ENCODE data around the gene CSRP3. TPM values are rescaled to one million over a fixed set of nuclear protein-coding genes. Genes with fewer than 3 reads are reported as not detected.

The CSRP3 gene
- total RNA-seq, 4 donors from 2014 or later = not detected

DNA sequence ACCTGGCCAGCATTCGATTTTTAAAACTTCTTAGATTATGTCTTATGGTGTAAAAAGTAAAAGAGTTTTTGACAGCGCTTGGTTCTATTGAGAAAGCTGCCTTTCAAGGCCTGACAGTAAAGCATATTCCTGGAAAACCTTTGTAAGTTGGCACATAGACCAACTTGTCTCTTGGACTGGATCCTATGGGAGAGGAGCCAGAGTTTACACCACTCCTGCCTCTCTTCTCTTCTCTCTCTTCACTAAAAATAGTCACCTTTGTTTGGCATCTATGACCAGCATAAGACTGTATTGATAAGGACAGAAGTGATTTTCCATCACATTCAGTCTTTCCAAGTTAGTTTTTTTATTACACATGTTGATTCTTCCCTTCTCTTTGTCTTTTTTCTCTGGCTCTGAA is 33.7 kb downstream of the CSRP3 start:
- no peak overlapping the region for H3K27ac ChIP-seq
- no peaks in the 10 kb centered on the region for H3K4me1 ChIP-seq
- no peak for DNase-seq
- H3K36me3 ChIP-seq = peaks cover 0 to 82% (median 0%) of the 10 kb centered on the region in 3 donors
- H3K27me3 ChIP-seq = no peaks in the 10 kb centered on the region
- no peak for TF ChIP-seq POLR2A (IDR thresholded peaks at IDR 0.05)
- TF ChIP-seq, protein P1, sequence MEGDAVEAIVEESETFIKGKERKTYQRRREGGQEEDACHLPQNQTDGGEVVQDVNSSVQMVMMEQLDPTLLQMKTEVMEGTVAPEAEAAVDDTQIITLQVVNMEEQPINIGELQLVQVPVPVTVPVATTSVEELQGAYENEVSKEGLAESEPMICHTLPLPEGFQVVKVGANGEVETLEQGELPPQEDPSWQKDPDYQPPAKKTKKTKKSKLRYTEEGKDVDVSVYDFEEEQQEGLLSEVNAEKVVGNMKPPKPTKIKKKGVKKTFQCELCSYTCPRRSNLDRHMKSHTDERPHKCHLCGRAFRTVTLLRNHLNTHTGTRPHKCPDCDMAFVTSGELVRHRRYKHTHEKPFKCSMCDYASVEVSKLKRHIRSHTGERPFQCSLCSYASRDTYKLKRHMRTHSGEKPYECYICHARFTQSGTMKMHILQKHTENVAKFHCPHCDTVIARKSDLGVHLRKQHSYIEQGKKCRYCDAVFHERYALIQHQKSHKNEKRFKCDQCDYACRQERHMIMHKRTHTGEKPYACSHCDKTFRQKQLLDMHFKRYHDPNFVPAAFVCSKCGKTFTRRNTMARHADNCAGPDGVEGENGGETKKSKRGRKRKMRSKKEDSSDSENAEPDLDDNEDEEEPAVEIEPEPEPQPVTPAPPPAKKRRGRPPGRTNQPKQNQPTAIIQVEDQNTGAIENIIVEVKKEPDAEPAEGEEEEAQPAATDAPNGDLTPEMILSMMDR (IDR thresholded peaks at IDR 0.05) = no peak
- H3K9me3 ChIP-seq = no peaks in the 10 kb centered on the region
- H3K4me3 ChIP-seq = no peak overlapping the region

DNA sequence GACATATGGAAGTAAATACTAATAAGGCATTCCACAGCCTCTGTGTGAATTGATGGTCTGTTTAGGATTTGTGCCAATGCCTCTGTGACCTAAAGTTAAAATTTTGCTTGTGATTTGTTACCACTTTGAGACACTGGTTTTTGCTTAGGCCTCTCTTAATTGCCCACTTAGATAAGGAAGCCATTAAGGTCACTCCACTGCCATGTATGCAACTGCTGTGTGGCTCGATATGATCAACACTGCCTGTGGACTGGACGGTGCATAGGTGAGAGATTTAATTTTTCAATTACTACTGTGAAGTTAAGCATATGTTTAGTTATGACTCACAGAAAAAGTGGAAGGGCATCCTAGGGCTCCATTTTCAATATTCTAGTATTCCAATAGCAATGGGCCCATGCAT is 36.9 kb downstream of the CSRP3 start:
- TF ChIP-seq, protein P1 (IDR thresholded peaks at IDR 0.05) = no peak
- no peak for TF ChIP-seq POLR2A (IDR thresholded peaks at IDR 0.05)
- Histone ChIP-seq H3K36me3 (peaks cover 0 to 59% (median 0%) of the 10 kb centered on the region in 3 donors), H3K27ac (no peak overlapping the region)

DNA sequence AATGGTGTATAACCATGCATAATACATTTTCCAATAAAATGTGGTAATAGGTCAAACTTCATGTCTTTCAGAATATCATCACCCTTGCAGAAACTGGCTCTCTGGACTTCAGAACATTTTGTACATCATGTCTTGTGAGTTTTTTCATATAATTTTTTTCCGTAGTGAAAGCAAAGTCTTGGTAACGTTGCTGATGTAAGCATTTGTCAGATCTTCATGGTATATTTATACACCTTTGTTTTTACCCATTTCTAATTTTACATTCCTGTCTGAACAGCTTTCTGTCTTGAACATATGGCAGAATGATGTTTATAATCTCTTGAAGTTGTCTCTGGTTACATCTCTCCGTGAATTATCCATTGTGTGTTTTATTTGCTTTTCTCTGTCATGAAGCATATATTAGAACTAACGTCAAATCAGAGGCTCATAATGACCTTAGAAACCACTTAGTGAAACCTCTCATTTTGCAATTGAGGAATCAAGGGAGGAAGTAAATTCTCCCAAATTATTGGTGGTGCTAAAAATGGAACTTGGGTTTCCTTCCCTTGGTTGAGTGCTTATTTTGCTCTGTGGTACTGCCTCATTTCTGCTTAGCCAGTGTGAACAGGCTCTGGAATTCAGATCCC is 37.4 kb downstream of the CSRP3 start:
- H3K27ac ChIP-seq = no peak overlapping the region
- H3K9me3 ChIP-seq = no peaks in the 10 kb centered on the region
- no peak for TF ChIP-seq POLR2A (IDR thresholded peaks at IDR 0.05)
- TF ChIP-seq, protein P1 (IDR thresholded peaks at IDR 0.05) = no peak
- no peaks in the 10 kb centered on the region for H3K4me1 ChIP-seq
- H3K27me3 ChIP-seq = no peaks in the 10 kb centered on the region
- peaks cover 0 to 61% (median 0%) of the 10 kb centered on the region in 3 donors for H3K36me3 ChIP-seq
- H3K4me3 ChIP-seq = no peak overlapping the region
- no peak for DNase-seq

More for the DNA sequence above, 36.9 kb downstream of the CSRP3 start:
- H3K4me3 ChIP-seq = no peak overlapping the region
- DNase-seq = no peak
- H3K9me3 ChIP-seq = no peaks in the 10 kb centered on the region
- no peaks in the 10 kb centered on the region for H3K4me1 ChIP-seq
- no peaks in the 10 kb centered on the region for H3K27me3 ChIP-seq

DNA sequence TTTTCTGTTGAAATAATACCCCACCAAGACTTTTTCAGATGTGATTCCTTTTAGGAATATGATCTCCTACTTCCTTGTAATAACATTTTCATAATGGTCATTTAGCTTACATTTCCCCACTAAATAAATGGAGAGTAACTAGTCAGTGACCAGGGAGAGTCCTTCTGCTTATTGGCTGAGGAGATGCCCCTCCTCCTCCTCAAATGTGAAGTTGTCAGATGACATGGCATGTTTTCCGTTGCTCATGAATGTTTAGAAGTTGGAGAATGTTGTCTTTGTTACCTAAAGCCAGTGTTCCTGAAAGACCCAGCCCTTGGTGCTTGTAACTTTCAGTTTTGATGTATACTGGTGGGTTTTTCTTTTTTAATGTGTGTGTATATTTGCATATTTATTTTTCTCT is 38.2 kb downstream of the CSRP3 start:
- Histone ChIP-seq H3K4me1 (no peaks in the 10 kb centered on the region), H3K4me3 (no peak overlapping the region), H3K9me3 (no peaks in the 10 kb centered on the region), H3K27ac (no peak overlapping the region), H3K36me3 (peaks cover 0 to 65% (median 0%) of the 10 kb centered on the region in 3 donors), H3K27me3 (no peaks in the 10 kb centered on the region)
- TF ChIP-seq, protein P1 (IDR thresholded peaks at IDR 0.05) = no peak
- TF ChIP-seq POLR2A (IDR thresholded peaks at IDR 0.05) = no peak
- no peak for DNase-seq

DNA sequence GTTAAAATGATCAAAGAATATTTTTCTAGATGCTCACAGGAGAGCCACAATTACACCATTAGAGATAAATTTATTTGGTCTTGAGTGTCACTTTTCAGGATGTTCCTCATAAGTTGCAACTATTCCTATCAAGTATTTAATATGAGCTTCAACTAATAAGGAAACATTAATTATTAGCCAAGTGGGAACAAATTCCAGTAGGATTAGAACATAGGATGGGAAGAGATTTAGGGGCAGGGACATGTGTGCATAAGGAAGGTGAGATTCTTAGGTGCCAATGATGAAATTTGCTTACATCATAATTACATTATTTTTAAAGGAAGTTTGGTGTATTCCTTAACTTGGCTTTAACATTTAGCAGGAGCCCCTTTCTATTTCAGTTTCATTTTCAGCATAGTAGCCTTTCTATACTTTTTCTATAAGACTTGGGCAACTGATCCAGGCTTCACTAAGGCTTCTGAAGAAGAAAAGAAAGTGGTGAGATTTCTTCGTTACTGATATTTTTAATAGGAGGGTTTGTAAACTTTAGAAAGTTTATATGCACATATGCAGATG is 38.8 kb downstream of the CSRP3 start:
- no peak overlapping the region for H3K4me3 ChIP-seq
- no peaks in the 10 kb centered on the region for H3K9me3 ChIP-seq
- peaks cover 0 to 59% (median 0%) of the 10 kb centered on the region in 3 donors for H3K36me3 ChIP-seq
- no peaks in the 10 kb centered on the region for H3K27me3 ChIP-seq
- H3K27ac ChIP-seq = no peak overlapping the region
- no peak for DNase-seq
- no peak for TF ChIP-seq POLR2A (IDR thresholded peaks at IDR 0.05)
- TF ChIP-seq, protein P1 (IDR thresholded peaks at IDR 0.05) = no peak
- no peaks in the 10 kb centered on the region for H3K4me1 ChIP-seq
